Activated CD4-positive, alpha-beta T cell treated with anti-CD3 and anti-CD28 coated beads, Interleukin-2, Interleukin-4, amounts not matched to agents 100 ng/mL and 50 ng/mL, durations not matched to agents 16 hours and 8 hours (primary cell): ENCODE data around the gene LTA4H.
"Not testable (repeated sequence)": the region's sequence is repeated elsewhere in the genome, so short reads cannot be mapped to it uniquely, and the experiment has no call there.

Source experiments
- DNase-seq: peaks from one replicate; pipeline ENCODE4 v3.0.0-alpha.2; 2020; ENCODE audit warnings: low spot score

LTA4H gene

GRCh38 chr12:95990136-95990535 lies 45.3 kb downstream of the LTA4H start:
- no peak for DNase-seq

- no peak for DNase-seq
These were observed 45.8 kb downstream of the LTA4H start for GRCh38 chr12:95989504-95990123.

GRCh38 chr12:95988506-95989275 lies 46.7 kb downstream of the LTA4H start:
- DNase-seq, result no peak

GRCh38 chr12:95986635-95987570 lies 48.5 kb downstream of the LTA4H start:
- no peak for DNase-seq

GRCh38 chr12:95984682-95985081 lies 50.7 kb downstream of the LTA4H start:
- no peak for DNase-seq

- DNase-seq, result no peak
These were observed 52.8 kb downstream of the LTA4H start for GRCh38 chr12:95982602-95983001.

- no peak for DNase-seq
These were observed 55.0 kb downstream of the LTA4H start for GRCh38 chr12:95980437-95980836.

GRCh38 chr12:95978774-95979173 lies 56.6 kb downstream of the LTA4H start:
- no peak for DNase-seq

- no peak for DNase-seq
These were observed 57.0 kb downstream of the LTA4H start for GRCh38 chr12:95978351-95978750.

- no peak for DNase-seq
These were observed 57.6 kb downstream of the LTA4H start for GRCh38 chr12:95977764-95978305.

GRCh38 chr12:95976416-95976832 lies 59.0 kb downstream of the LTA4H start:
- DNase-seq, result no peak

- no peak for DNase-seq
These were observed 59.9 kb downstream of the LTA4H start for GRCh38 chr12:95975491-95975890.

GRCh38 chr12:95974358-95974757 lies 61.0 kb downstream of the LTA4H start:
- no peak for DNase-seq

GRCh38 chr12:95972832-95973456 lies 62.4 kb downstream of the LTA4H start:
- no peak for DNase-seq

- no peak for DNase-seq
These were observed 64.5 kb downstream of the LTA4H start for GRCh38 chr12:95970905-95971304.

GRCh38 chr12:95969116-95969515 lies 66.3 kb downstream of the LTA4H start:
- DNase-seq, result not testable (repeated sequence)

GRCh38 chr12:95967301-95967700 lies 68.1 kb downstream of the LTA4H start:
- DNase-seq, result no peak

GRCh38 chr12:95966287-95966870 lies 69.0 kb downstream of the LTA4H start:
- no peak for DNase-seq

- DNase-seq, result no peak
These were observed 72.3 kb downstream of the LTA4H start for GRCh38 chr12:95963096-95963495.

- DNase-seq, result no peak
These were observed 73.2 kb downstream of the LTA4H start for GRCh38 chr12:95962222-95962621.

- DNase-seq, result no peak
These were observed 75.1 kb downstream of the LTA4H start for GRCh38 chr12:95960241-95960640.
